DMS114 treated with DMSO at 0.1 percent for 48 hours (cell line): ENCODE measurements around the gene CHID1.

ENCODE experiments used
- DNase-seq: peaks from one replicate; lab custom pipeline; 2025; ENCODE audit not compliant: unreplicated experiment; lab: John Stamatoyannopoulos, UW

Gene CHID1

GRCh38 chr11:850775-851763, 59.5 kb downstream of the CHID1 start:
- DNase-seq, result no peak

GRCh38 chr11:849951-850774, 60.4 kb downstream of the CHID1 start:
- no peak for DNase-seq

- no peak for DNase-seq
Observed at GRCh38 chr11:849104-849824, 61.3 kb downstream of the CHID1 start.

- no peak for DNase-seq
Observed at GRCh38 chr11:848380-848931, 62.2 kb downstream of the CHID1 start.

- DNase-seq, result no peak
Observed at GRCh38 chr11:847876-848275, 62.7 kb downstream of the CHID1 start.

- no peak for DNase-seq
Observed at GRCh38 chr11:846496-847098, 64.0 kb downstream of the CHID1 start.

- DNase-seq, result no peak
Observed at GRCh38 chr11:845872-846495, 64.6 kb downstream of the CHID1 start.

GRCh38 chr11:844693-845644, 65.6 kb downstream of the CHID1 start:
- DNase-seq, result no peak

GRCh38 chr11:843818-844692, 66.6 kb downstream of the CHID1 start:
- no peak for DNase-seq

- no peak for DNase-seq
Observed at GRCh38 chr11:843086-843734, 67.4 kb downstream of the CHID1 start.

- DNase-seq, result peak; percentile 40
Observed at GRCh38 chr11:842370-843002, 68.1 kb downstream of the CHID1 start, which contains the start of the genes POLR2L and TSPAN4. Gene POLR2L, minus strand, starts transcription at chr11:842529. Its CDS starts 21 bp downstream, at chr11:842508. Gene TSPAN4, plus strand, starts transcription at chr11:842852. Its CDS starts 7,453 bp downstream, at chr11:850305.

GRCh38 chr11:841981-842369, 68.6 kb downstream of the CHID1 start:
- DNase-seq, result no peak

GRCh38 chr11:839875-840617, 70.6 kb downstream of the CHID1 start:
- DNase-seq, result no peak

GRCh38 chr11:839280-839623, 71.4 kb downstream of the CHID1 start:
- DNase-seq, result no peak

- DNase-seq, result no peak
Observed at GRCh38 chr11:838441-839279, 72.0 kb downstream of the CHID1 start.
